ENCODE results near the gene TYW1.
"Not testable (repeated sequence)": the region's sequence is repeated elsewhere in the genome, so short reads cannot be mapped to it uniquely, and the experiment has no call there.

Gene TYW1

DNA sequence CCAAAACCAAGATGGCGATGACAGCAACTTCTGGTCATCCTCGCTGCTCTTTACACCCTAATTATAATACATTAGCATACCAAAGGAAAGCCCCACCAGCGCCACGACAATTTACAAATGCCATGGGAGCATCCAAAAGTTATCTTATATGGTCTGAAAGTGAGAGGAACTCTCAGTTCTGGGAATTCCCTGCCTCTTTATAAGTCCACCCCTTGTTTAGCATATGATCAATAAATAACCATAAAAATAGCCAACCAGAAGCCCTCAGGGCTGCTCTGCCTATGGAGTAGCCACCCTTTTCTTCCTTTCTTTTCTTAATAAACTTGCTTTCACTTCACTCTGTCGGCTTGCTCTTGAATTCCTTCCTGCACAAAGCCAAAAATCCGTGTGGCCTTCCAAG is 262.7 kb downstream of the TYW1 start:
- DNase-seq: not testable (repeated sequence)

DNA sequence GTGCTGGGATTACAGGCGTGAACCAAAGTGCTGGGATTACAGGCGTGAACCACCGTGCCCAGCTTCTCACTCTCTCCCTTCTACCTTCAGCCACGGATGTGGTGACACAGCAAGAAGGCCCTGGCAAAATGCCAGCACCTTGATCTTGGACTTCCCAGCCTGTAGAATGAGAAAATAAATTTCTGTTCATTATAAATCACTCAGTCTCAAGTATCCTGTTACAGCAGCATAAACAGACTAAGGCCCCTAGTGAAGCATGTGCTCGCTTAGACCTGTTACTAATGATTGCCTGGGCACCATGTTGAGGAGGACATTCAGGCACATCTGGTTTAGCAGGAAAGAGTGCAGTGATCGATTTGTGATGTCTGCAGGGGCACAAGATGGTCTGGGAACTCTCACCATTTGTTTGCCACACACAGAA is 263.5 kb downstream of the TYW1 start:
- not testable (repeated sequence) for DNase-seq

DNA sequence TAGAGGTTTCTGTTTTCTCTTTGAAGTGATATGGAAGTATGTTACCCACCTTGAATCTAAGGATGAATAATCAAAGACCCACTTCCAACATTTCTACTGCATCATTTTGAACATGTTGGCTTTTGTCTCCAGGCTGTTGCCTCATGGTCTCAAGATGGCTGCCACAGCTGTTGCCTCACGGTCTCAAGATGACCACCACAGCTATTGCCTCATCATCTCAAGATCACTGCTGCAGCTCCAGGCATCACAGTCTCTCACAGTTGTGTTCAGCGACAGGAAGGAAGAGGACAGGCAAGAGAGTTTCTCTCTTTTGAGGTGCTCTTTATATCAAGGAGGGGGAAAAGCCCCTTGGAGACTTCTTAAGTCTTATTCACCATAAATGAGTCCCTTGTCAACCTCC is 267.4 kb downstream of the TYW1 start:
- DNase-seq: not testable (repeated sequence)

DNA sequence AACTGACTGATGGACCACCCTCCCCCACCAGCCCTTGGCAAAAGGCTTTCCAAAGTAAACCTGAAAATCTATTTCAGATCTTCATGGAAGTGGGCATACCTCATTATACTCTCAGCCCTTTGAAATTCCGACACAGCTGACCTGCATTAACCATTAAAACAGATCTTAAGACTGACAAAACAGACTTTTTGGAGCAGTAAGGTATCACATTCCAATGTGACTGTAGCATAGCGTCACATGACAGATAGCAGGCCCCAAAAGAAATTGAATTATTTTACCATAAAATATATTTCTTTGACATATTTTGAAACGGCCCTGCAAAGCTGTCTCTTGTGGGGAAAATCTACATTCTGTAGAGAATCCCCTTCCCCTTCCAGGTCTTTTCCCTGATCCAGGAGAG is 269.4 kb downstream of the TYW1 start:
- not testable (repeated sequence) for DNase-seq

DNA sequence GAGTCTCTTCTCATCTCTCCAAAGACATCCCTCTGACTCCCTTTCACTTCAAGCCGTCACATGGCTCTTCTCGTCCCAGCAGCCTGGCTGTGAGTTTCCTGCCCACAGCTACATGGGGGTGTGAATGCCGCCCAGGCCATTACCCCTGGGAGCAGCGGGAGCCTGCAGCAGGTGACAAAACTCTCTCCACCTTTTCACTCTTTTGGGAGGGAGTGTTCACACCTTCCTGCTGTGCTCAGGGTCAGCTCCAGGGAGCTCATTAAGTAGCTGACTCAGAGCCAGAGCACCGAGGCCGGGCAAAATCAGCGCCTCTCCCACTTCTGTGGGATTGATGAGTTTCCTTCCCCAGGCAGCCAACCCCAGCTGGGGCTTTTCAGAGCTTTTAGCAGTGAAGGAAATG is 271.3 kb downstream of the TYW1 start:
- DNase-seq: no peak

DNA sequence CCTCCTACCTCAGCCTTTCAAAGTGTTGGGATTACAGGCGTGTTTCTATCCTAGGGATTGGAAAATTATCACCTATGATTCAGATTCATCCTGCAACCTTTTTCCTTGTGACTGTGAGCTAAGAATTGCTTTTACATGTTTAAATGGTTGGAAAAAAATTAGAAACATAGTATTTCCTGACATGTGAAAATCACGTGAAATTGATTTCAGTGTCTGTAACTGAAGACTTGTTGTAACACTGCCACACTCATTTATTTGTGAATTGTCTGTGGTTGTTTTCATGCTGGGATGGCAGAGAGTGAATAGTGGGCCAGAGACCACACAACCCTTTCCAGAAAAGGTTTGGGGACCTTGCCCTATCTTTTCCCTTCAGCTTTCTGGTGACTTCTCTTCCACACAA is 273.3 kb downstream of the TYW1 start:
- DNase-seq: not testable (repeated sequence)
